ENCODE measurements around the gene CD2. TPM values are rescaled to one million over a fixed set of nuclear protein-coding genes. Genes with fewer than 3 reads are reported as not detected.

Gene CD2, protein sequence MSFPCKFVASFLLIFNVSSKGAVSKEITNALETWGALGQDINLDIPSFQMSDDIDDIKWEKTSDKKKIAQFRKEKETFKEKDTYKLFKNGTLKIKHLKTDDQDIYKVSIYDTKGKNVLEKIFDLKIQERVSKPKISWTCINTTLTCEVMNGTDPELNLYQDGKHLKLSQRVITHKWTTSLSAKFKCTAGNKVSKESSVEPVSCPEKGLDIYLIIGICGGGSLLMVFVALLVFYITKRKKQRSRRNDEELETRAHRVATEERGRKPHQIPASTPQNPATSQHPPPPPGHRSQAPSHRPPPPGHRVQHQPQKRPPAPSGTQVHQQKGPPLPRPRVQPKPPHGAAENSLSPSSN
- polyA plus RNA-seq (ENCODE audit: insufficient read length in 12 of 12): 1 to 10 TPM in 1 of 12 donors, under 1 TPM in 8, not detected in 3; 0.21 to 3.1 (median 0.32) TPM
- long read RNA-seq, donor 1: 0 reads
- long read RNA-seq, donor 2: 0 reads
- long read RNA-seq, donor 3: 0 reads
- long read RNA-seq, donor 4: 0 reads
- long read RNA-seq, donor 5: 0 reads
- long read RNA-seq, donor 6: 0 reads
- long read RNA-seq, donor 7: 0 reads
- long read RNA-seq, donor 8: 0 reads
- long read RNA-seq, donor 9, partial matches to known transcripts: 0 of 1 reads
- long read RNA-seq, donor 9, other reads (novel, unspliced or antisense): 0 of 1 reads
- long read RNA-seq, donor 10: 0 reads
- long read RNA-seq, donor 11: 0 reads

DNA sequence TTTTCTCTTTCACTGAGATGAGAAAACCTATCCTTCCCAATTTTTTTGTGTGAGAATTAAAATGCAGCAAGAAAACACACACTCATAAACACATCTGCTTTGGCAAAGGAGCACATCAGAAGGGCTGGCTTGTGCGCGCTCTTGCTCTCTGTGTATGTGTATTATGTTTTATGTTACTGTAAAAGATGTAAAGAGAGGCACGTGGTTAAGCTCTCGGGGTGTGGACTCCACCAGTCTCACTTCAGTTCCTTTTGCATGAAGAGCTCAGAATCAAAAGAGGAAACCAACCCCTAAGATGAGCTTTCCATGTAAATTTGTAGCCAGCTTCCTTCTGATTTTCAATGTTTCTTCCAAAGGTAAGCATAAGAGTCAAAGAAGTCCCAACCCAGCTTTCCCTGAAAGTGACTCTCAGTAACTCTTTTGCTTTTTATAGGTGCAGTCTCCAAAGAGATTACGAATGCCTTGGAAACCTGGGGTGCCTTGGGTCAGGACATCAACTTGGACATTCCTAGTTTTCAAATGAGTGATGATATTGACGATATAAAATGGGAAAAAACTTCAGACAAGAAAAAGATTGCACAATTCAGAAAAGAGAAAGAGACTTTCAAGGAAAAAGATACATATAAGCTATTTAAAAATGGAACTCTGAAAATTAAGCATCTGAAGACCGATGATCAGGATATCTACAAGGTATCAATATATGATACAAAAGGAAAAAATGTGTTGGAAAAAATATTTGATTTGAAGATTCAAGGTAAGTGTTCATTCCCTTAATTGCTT, at the start of gene CD2:
Gene CD2 (plus strand): TSS at position 233 of the 780 bp plus-strand sequence. CDS start 63 bp downstream, at position 296.
- no peak for DNase-seq

DNA sequence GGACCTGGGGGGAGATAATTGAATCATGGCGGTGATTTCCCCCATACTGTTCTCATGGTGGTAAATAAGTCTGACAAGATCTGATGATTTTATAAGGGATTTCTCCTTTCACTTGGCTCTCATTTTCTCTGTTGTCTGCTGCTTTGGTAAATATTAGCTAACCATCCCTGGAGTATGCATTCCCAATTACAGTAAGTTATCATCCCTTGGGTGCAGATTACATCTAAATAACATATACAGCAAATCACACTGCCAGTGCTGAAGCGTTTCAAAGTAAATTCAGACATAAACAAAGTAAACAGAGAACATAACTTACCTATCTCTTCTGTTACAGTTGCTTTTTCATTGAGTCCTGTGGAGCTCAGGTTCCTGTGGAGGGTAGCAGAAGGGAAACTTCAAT, 48.1 kb upstream of the CD2 start:
- DNase-seq: no peak

DNA sequence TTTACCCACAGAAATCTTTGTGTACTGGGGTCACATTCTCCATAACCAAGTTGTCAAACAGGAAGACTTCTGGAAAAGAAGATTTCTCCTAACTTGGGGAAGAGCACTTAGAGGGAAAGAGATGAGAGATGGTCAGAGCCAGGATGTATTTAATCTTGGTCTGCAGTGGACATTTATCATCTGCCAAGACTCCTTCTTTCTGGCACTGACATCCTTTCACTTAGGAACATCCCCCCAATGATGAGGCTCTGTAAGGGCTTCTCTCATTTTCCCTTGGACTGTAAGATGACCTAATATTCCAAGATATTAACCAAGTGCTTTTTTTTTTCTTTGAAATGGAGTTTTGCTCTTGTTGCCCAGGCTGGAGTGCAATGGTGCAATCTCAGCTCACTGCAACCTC, 47.4 kb upstream of the CD2 start:
- DNase-seq: no peak

DNA sequence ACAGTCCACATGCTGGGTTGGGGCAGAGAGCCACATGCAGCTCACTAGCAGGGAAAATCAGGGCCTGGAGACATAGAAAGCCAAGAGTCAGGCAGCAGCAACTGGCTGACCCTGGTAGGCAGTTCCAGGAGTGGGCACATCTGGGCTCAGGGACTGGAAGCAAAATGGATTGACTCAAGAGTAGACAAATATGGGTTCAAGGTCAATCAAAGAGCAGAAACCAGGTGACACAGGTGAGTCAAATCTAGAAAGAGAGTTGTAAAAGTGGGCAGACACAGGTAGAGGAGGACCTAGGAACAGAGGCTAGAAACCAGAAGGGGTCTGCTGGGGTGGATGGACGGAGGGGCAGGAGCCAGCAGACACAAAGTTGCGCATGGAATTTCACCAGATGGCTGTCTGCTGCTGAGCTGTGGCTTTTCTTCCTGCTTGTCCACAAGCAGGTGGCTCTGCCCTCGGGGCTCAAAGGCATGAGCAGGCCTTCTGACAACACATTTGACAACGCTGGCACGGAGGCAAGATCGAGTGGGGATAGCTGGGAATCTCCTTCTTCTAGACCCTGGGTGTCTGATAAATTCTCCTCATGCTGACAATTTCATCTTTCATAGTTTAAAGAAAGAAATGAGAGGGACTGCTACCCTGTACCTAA, 45.9 kb upstream of the CD2 start:
- no peak for DNase-seq

DNA sequence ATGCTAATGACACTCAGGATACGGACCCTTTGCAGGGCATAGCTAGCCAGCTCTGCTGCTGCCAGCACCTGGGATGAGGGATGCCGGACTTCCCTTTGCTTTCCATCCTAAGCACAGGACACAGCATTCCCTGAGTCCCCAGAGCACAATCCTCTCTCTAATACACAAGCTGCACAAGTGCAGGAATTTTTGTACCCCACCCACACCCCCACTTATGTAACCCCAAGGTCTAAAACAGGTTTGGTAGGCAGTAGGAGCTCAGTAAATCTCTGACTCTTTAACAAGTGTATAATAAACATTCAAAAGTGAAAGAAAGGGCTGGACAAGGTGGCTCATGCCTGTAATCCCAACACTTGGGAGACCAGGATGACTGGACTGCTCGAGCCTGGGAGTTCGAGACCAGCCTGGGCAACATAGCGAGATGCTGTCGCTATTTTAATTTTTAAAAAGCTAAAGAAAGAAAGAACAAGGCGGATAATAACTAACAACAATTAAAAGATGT, 44.5 kb upstream of the CD2 start:
- no peak for DNase-seq

DNA sequence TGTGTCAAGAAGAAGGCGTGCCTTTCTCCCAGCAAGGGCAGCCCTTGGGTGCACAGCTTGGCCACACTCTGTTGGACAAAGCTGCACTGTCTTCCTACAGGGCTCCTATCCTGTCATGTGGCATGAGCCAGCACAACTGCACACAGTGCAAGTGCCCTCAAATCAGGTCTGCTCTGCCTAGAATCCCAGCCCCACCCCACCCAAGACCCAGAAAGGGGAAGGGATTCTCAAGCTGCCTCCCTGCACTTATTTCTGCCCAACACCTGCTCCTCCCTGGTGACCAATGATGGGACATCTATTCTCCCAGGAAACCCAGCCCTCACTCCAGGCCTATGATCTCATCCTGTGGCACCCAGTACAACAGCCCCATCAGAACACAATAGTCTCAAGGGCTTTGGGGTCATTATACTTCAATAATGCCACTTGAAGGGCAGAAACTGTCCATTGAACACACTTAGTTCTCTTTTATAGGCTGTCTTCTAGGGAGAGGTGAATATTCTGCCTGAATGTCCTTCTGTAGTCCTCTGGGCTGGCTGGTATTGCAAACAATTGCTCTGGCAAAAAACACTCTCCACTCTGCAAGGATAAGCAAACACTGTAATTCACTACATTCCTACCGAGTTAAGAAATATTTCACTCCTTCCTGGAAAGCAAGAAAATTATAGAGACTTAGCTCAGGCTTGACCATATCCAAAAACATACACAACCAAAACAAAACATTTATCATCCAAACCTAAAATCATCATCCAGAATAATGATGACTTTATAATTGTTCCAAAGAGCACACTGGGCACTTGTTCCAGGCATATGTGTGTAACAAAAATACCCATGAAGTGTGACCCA, 43.6 kb upstream of the CD2 start:
- DNase-seq: no peak

DNA sequence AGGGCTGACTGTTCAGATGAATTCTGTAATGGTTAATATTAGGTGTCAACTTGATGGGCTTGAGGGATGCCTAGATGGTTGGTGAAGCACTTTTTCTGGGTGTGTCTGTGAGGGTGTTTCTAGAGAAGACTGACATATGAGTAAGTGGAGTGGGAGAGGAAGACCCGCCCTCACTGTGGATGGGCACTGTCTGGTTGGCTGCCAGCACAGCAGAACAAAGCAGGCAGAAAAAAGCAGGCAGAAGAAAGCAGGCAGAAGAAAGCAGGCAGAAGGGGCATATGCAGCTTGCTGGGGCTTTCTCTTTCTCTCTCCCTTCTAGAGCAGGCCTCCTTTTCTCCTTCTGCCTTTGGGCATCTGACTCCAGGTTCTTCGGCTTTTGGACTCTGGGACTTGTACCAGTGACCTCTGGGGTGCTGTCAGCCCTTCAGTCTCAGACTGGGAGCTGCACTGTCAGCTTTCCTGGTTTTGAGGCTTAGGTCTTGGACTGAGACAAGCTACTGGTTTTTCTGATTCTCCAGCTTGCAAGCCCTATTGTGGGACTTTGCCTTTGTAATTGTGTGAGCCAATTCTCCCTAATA, 42.9 kb upstream of the CD2 start:
- DNase-seq: no peak

DNA sequence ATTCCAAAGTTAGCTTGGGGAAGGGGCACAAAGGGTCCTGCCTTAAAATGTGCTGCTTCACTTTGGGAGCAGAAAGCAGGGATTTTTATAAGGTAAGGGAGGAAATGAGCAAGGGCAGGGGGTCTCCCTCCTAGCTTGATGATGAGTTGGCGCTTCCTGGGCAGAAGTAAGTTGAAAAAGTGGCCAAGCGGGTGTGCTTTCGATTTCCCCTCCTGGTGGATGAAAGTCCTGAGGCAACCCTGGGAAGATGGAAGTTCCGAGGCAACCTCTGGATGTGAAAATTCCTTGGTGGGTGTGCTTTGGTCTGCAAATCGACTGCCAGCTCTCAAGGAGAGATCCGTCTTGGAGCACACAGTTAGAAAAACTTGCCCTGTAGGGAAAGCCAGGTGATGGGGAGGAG, 41.7 kb upstream of the CD2 start:
- no peak for DNase-seq

DNA sequence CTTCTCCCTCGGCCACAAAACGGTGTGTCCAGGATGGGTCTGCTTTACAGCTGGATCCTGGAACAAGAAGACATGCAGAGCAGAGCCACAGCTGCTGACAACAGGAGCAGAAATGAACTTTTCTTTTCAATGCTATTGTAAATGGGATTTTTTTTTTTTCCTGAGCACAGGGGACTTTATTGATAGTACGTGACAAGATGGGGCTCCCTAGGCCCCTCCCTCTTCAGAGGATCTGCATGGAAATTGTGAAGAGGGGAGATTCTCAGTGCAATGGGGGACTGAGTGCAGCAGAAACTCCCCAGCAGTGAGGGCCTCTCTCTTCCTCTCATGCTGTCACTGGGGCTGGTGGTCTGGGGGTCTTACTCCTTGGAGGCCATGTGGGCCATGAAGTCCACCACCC, 40.8 kb upstream of the CD2 start:
- no peak for DNase-seq

DNA sequence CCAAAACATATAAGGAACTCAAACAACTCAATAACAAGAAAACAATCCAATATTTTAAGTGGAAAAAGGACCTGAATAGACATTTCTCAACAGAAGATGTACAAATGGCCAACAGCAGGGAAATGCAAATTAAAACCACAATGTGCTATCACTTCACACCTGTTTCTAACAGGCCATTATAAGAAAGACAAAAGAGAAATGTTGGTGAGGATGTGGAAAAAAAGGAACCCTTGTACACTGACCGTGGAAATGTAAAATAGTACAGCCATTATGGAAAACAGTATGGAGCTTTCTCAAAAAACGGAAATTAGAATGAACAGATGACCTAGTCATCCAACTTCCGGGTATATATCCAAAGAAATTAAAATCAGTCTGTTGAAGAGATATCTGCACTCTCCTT, 37.8 kb upstream of the CD2 start:
- DNase-seq: no peak

DNA sequence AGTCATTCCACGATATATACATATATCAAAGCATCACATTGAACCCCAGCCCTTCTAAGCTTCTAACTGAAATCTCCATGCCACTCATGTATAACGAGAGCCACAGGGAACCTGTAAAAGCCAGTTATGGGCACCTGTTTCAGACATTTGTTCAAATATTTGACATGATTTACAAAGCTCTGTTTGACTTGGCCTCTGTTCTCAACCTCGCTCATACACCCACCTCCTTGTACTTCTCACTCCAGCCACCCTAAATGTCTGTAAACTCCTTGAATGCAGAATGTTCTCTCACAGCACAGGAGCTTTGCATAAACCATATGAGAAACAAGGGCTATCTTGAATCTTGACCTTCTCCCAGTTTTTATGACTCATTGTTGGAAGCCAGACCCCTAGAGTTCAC, 36.9 kb upstream of the CD2 start:
- no peak for DNase-seq

DNA sequence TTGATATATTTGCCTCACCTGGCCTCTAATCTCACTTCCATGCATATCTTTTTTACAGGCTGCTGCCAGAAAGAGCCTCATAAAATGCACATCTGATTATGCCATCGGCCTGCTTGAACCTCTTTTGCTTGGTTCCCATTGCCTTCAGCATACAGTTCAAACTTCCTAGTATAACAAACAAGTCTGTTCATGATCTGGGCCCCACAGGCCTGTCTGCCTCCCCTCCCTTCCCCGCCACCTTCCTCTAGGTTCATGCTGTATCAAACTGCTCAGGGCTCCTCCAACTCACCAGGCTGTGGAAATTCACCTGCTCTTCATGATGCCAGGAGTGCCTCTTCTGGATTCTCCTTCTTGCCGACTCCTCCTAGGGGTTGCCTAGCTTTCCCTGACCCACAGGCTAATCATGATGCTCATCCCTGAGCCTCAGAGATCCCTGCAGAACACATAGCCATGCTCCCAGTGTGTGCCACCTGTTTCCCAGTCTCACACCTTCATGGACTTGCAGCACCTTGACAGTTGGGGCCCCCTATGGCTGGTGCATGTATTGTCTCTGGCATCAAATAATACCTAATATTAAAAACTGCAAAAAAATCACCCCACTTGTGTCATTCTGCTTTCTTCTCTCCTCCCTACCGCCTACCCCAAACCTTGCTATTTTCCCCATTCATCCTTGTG, 33.7 kb upstream of the CD2 start:
- no peak for DNase-seq

DNA sequence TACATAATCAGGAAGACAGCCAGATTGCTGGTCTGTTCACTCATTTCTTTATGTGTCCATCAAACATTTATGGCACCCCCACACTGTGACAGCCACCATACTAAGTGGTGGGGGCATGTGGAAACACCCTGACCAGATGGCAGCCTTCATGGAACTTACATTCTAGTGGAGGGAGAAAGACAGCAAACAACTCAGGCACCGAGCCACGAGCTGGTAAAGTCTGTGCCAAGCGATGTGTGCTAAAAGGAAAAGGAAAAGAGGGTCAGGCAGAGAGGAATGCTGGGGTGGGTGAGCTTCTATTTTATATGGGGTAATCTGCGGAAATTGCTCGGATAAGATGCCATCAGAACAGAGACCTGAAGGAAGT, 33.2 kb upstream of the CD2 start:
- DNase-seq: no peak

DNA sequence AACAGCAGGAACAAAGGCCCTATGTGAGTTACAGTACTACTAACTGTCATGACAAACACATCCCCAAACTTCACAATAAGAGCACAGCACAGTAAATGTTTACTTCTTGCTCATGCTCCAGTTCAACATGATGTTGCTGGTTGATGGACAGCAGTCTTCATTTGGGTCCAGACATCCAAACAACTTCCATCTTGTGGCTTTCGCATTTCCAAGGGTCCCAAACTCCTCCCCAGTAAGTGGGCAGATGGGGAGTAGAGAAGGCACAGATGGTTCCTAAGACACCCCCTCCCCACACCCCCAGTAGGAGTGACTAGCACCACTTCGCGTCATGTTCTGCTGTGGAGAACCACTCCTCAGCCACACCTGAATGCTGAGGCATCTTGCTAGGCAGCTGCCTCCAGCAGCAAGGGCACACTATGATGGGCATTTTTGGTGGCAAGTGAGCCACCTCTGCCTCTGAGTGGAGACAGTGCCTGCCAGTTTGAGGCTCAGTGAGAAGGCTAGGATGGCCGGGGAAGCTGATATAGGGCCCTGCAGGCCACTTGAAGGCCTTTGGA, 32.7 kb upstream of the CD2 start:
- no peak for DNase-seq

DNA sequence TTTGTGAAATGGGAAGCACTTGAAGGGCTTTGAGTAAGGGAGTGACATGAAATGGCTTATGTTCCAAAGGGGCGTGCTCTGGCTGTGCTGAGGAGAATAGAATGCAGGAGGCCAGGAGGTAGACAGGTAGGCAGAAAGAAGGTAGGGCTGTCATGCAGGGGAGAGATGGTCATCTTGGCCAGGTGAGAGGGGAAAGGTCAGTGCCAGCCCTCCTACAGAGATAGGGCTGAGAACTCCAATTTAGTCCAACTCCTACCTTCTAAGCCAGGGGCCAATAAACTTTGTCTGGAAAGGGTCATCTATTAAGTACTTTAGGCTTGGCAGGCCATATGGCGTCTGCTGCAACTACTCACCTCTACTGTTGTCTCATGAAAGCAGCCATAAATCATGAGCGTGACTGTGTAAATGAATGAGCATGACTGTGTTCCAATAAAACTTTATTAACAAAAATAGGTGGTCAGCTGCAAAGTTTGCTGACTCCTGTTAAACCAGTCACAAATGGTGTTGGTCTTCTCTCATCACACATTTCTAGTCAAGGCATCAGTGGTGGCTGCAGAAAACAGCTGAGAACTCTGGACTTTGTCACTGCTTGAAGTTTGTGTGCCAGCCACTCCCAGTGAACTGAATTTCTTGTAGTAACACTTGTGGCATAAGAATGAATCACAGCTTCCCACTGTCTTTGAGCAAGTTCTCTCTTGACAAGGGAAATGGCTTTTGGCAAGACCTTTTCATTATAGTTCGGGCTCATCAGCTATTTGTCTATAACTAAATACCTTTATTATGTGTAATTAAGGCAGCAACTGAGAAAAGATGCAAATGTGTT, 32.0 kb upstream of the CD2 start:
- no peak for DNase-seq

DNA sequence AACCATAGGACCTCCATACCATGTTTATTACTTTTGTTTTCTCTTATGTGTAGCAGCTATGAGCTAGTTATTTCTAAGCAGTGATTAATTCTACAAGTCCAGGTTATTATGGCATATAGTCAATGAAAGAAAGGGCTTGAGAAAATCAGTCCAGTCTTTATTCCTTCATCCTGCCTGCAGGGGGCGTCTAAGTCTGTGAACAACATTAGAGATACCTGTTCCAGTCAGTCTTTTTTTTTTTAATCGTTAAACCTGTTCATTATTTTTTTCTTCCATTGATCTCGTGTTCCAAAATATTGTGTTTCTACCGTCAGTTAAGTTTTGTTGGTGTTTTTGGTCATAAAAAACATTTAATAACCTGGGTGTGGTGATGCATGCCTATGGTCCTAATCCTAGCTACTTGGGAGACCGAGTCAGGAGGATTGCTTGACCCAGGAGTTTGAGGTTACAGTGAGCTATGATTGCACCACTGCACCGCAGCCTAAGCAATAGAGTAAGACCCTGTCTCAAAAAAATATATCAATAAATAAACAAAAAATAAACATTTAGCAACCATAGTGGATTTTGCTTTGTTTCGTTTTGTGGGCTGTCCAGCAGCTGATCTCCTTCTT, 29.4 kb upstream of the CD2 start:
- peak; percentile 55 for DNase-seq

DNA sequence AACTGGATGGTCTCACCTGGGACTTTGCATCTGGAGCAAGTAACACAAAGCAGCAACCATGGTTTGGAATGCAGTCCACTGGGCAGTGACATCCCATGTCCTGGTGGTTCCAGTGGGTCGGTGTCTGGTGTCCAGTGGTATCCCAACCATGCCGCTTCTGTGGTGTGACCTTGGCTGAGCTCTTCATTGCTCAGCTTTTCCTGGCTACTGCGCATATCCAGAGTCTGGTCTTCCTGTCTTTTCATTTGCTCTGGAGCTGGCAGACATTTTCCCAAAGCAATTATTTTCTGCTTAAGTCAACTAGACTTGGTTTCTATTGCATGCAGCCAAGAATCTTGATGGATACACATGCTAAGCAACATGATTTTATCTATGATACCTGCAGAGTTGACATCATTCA, 28.4 kb upstream of the CD2 start:
- no peak for DNase-seq

Data from muscle of arm (tissue), 14 donors.